ENCODE results near the gene SPP2. TPM values are rescaled to one million over a fixed set of nuclear protein-coding genes. Genes with fewer than 3 reads are reported as not detected.

The SPP2 gene
- total RNA-seq, 2 donors from 2014 or later: not detected

DNA sequence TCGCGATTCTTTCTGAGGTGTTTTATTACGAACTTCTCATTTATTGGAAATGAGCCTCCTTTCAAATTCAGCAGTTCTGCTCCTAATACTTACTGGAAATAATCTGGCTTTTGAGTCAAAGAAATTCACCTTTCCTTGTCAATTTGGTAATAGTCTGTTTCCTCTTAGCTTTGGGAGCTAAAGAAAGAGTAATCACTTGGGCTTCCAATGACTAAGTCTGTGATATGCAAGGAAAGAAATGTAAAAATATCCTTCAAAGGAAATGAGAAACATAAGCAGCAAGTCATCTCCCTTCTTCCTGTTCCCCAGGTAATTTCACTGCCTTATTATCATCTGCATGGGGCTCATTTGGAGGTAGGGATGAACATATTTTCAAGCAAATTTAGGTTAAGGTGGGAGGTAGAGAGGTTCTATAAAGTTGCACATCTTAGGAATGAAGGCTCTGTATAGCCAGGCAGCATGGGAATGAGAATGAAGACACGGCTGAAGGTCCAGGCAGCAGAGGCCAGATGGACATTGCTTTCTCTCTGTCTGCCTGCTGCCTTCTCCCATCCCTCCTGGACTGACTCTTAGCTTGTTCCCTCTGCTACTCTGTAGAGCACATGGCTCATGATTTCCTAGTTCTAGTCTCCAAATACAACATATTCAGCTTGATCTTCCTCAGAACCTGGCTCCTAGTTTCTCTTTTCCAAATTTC is 1.0 kb downstream of the SPP2 start:
- DNase-seq (ENCODE audit: low spot score): no peak
- H3K4me3 ChIP-seq: no peak overlapping the region
- no peaks in the 10 kb centered on the region for H3K36me3 ChIP-seq
- H3K9me3 ChIP-seq: no peaks in the 10 kb centered on the region
- no peaks in the 10 kb centered on the region for H3K4me1 ChIP-seq
- no peaks in the 10 kb centered on the region for H3K27me3 ChIP-seq
- no peak overlapping the region for H3K27ac ChIP-seq
- TF ChIP-seq CTCF (IDR thresholded peaks at IDR 0.05): no peak

GRCh38 chr2:234058881-234059280 is 8.4 kb downstream of the SPP2 start:
- Histone ChIP-seq H3K4me3 (no peak overlapping the region), H3K9me3 (no peaks in the 10 kb centered on the region), H3K36me3 (no peaks in the 10 kb centered on the region), H3K27me3 (no peaks in the 10 kb centered on the region), H3K27ac (no peak overlapping the region), H3K4me1 (no peaks in the 10 kb centered on the region)
- no peak for TF ChIP-seq CTCF (IDR thresholded peaks at IDR 0.05)
- DNase-seq (ENCODE audit: low spot score): no peak

- H3K4me3 ChIP-seq: no peak overlapping the region
Measured at GRCh38 chr2:234060236-234060635, 9.7 kb downstream of the SPP2 start.

DNA sequence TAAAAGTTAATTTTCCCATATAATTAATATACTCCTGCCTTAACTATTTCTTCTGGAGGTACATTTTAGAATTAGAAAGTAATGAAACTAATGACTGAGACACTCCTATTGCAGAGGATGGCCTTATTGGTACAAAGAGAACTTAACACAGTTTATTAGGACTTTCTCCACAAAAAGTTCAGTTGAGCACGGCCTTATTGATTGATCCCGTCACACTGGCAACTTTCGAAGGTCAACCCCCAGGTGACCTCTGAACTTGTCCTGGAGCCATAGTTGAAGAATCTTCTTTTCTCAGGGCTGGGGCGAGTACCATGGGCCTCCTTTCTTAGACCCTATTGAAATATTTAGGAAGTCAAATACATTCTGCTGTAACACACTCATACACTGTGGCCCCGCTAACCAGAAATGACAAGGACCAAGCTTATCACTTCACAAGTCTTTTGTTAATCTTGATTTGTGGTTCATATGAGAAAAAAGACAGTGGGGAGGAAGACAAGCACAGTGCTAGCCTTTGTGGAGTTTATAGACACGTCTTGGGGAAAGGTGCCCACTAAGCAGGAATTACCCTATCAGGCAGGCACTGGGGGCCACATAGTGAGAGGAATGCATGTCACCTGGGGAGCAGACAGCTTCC is 11.2 kb downstream of the SPP2 start:
- TF ChIP-seq CTCF (IDR thresholded peaks at IDR 0.05): no peak
- no peak for DNase-seq (ENCODE audit: low spot score)
- Histone ChIP-seq H3K4me3 (no peak overlapping the region), H3K9me3 (no peaks in the 10 kb centered on the region), H3K36me3 (no peaks in the 10 kb centered on the region), H3K27ac (no peak overlapping the region), H3K27me3 (no peaks in the 10 kb centered on the region), H3K4me1 (no peaks in the 10 kb centered on the region)

More at GRCh38 chr2:234060236-234060635, 9.7 kb downstream of the SPP2 start:
- DNase-seq (ENCODE audit: low spot score): no peak
- Histone ChIP-seq H3K27me3 (no peaks in the 10 kb centered on the region), H3K36me3 (no peaks in the 10 kb centered on the region), H3K9me3 (no peaks in the 10 kb centered on the region), H3K27ac (no peak overlapping the region), H3K4me1 (no peaks in the 10 kb centered on the region)
- no peak for TF ChIP-seq CTCF (IDR thresholded peaks at IDR 0.05)

GRCh38 chr2:234066587-234066986 is 16.1 kb downstream of the SPP2 start:
- H3K4me1 ChIP-seq: no peaks in the 10 kb centered on the region
- H3K9me3 ChIP-seq: no peaks in the 10 kb centered on the region
- H3K27me3 ChIP-seq: no peaks in the 10 kb centered on the region
- no peak overlapping the region for H3K27ac ChIP-seq
- DNase-seq (ENCODE audit: low spot score): no peak
- H3K36me3 ChIP-seq: no peaks in the 10 kb centered on the region
- TF ChIP-seq CTCF (IDR thresholded peaks at IDR 0.05): no peak
- H3K4me3 ChIP-seq: no peak overlapping the region

Data from right atrium auricular region (tissue), 2 donors.